ENCODE data around the gene CDC45.

DNA sequence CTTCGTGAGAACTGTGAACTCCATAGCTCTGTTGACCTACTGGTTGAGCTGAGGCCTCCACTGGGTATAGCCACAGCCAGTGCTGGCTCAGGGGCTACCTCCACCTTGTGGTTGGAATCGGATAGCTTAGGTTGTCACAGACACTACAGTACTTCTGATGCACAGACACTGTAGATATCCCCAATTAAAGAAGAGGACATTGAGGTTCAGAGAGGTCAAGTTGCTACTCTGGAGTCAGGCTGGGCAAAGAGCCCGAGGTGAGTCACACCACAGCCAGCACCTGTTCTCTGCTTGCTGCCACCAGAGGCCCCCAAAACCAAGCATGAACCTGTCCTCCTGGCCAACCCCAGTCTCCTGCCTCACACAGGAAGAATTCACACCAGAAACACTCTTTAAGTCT lies 6.1 kb upstream of the CDC45 start:
- TF ChIP-seq, protein P1, sequence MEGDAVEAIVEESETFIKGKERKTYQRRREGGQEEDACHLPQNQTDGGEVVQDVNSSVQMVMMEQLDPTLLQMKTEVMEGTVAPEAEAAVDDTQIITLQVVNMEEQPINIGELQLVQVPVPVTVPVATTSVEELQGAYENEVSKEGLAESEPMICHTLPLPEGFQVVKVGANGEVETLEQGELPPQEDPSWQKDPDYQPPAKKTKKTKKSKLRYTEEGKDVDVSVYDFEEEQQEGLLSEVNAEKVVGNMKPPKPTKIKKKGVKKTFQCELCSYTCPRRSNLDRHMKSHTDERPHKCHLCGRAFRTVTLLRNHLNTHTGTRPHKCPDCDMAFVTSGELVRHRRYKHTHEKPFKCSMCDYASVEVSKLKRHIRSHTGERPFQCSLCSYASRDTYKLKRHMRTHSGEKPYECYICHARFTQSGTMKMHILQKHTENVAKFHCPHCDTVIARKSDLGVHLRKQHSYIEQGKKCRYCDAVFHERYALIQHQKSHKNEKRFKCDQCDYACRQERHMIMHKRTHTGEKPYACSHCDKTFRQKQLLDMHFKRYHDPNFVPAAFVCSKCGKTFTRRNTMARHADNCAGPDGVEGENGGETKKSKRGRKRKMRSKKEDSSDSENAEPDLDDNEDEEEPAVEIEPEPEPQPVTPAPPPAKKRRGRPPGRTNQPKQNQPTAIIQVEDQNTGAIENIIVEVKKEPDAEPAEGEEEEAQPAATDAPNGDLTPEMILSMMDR (optimal IDR thresholded peaks at IDR 0.05 in 1 of 3, IDR thresholded peaks at IDR 0.05 in 1 of 3, conservative IDR thresholded peaks at IDR 0.05 in 1 of 3; ENCODE audit: extremely low read depth in 1 of 3, insufficient read depth in 2 of 3, low read length in 3 of 3): peak; percentile 14 to 35 (median 25)
- no peak for TF ChIP-seq EZH2 (IDR thresholded peaks at IDR 0.05; ENCODE audit: low read length)
